Stimulated activated CD4-positive, alpha-beta T cell treated with anti-CD3 and anti-CD28 coated beads, Interleukin-1b, Interleukin-23, amount 100 ng/mL, for 1 hour (primary cell): Measurements from ENCODE around the gene VEGFA.
"Not testable (repeated sequence)": the region's sequence is repeated elsewhere in the genome, so short reads cannot be mapped to it uniquely, and the experiment has no call there.

Experiments
- DNase-seq, 2 donors: peaks; one replicate each; pipeline ENCODE4 v3.0.0-alpha.2; 2020; ENCODE audit warnings: low read depth in 2 of 2

VEGFA gene

DNA sequence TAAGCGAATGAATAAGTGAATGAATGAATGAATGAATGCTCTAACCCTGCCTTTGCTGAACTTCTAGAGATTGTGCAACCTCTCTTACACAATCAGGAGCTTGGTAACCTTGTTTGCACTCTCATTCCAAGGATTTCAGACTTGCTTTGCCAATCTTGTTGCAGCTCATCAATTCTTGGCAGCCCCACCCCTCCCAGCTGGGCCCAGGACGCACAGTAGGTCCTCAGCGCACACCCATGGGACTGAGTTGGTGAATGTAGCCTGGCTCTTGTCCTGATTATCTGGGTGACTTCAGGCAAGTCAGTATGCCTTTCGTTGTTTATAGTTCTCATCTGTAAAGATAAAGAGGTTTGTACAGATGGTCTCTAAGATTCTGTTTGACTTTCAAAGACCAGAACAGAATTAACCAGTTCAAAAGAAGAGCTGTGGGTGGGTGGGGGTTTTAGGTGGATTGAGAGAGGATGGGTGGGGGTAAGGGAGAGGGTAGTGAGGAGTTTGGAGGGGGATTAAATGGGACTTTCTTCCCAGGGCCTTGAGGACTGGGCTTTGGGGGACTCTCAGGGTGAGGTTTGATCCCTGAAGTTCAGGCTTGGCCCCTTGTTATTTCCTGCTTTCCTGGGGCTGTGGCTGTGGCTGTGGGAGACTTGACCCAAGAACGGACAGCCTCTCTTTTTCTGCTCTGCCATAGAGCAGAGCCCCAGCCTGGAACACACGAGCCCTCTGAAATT, 33.2 kb downstream of the VEGFA start:
- no peak for DNase-seq

DNA sequence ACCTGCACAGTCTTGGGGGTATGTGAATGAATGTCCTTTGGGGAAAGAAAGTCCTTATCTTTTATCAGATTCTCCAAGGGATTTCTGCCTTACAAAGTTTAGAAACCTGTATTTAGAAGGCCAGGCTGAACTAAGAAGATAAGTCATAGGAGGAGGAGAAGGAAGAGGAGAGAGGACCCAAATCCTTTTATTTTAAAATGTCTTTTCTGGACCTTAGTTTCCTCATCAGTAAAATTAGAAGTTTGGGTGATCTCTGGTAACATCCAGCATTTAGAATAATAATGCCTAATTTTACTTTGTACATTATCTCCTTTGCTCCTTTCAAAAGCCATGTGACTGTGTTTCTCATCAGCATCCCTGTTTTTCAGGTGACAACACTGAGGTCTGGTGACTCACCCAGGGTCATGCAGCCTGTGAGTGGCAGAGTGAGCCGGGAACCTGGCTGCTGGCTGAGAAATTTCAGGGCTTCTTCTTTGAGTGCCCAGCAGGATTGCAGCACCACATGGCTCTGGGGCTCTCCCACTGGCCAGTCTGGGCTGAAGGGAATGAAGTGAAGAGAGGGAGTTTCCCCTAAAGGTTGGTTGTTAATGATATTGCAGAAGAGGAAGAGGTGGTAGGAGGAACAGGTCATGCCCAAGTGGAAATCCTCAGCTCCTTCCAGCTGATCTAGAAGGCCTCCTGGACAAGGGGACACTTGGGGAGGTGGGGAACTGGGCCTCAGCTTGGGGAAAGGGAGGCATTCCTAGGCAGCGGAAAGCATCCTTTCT, 34.0 kb downstream of the VEGFA start:
- DNase-seq = no peak

DNA sequence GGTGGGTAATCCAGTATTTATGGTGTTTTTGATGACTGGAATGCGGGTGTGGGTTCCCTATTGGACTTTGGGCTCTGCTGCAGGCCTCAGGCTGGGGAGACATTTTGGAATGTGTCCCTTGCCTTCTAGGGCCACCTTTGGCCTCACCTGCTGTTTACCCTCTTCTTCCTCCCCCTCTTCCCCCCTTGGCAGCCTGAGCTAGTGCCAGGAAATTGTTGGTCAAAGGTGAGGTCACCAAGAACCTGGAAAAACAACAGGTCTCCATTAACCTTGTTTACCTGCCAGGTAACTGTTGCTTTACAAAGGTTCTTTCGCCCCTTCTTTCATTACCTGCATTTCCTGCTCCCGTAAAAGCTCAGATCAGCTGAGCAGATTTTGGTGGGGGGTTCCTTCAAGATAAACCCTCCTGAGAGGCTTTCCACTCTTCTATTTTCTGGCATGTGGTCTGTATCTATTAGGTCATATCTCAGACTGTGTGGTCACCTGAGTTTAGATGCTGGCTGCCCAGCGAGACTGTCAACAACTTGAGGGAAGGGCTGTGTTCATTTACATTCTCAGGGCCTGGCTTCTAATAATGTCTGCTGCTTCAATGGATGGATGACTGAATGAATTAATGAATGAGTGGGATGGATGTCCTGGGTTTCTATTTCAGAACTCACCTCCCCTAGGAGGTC, 34.7 kb downstream of the VEGFA start:
- DNase-seq = no peak

DNA sequence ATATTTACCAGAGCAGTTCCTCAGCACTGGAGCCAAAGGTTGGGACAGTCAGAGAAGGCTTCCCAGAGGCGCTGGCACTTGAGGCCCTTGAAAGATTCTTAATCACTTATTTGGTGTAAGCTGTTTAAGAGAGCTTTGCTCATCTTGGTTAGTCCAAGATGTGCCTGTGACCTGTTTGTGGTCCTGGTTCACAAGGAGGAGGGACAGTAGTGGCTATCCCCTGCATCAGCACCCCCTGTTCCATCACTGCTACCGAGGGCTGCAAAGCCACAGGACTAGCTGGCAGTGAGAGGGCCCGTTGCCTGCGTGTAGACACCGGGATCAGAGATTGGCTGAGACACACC, 35.7 kb downstream of the VEGFA start:
- DNase-seq = no peak

DNA sequence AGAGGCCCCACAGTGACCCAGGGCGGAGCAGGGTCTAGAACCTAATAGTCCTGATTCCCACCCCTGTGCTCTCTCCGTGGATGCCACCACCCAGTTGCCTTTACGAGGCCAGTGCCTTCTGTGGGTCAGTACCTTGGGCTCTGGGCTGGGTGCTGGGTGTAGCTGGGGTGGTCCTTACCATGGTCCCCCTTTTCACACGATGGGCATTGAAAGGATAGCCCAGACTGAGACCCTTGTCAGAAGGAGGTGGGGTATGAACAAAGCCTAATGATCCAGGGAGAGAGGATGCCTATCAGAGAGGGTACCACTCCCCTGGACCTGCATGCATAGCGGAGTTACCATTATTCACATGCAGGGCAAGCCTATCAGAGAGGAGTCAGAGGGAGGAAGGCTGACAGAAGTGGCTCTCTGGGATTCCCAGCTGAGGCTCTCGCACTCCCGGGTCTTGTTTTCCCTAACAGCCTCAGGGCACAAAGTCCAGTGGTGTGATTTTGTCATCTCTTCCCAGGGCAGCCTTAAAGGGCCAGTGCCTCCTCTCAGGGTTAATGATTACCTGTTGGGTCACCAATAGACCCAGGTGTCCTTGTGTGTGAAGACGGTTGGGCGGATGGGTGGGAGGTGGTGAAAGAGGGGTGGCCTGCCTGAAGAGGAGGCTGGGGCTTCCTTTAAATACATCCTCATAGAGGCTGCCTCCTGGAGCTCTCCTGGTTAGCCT, 36.2 kb downstream of the VEGFA start:
- no peak for DNase-seq

DNA sequence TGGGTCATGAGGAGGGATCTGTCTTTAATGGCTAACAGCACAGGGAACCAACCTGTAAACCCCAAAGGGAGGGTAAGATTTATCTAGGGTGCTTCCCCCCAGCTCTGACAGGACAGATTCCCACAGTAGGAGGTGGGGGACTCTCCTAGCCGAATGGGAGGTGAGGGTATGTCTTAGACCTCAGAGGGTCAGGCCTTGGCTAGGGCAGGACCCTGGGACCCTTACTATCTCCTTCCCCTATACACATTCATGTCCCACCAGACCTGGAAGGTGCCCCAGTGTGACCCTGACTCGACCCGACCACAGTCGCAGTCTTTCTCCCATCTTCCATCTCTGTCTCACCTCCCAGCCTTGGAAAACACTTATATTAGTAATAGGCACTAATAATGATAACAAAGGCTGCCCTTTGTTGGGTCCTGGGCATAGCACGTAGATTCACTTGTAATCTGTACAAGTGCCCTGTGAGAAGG, 36.8 kb downstream of the VEGFA start:
- DNase-seq = no peak

DNA sequence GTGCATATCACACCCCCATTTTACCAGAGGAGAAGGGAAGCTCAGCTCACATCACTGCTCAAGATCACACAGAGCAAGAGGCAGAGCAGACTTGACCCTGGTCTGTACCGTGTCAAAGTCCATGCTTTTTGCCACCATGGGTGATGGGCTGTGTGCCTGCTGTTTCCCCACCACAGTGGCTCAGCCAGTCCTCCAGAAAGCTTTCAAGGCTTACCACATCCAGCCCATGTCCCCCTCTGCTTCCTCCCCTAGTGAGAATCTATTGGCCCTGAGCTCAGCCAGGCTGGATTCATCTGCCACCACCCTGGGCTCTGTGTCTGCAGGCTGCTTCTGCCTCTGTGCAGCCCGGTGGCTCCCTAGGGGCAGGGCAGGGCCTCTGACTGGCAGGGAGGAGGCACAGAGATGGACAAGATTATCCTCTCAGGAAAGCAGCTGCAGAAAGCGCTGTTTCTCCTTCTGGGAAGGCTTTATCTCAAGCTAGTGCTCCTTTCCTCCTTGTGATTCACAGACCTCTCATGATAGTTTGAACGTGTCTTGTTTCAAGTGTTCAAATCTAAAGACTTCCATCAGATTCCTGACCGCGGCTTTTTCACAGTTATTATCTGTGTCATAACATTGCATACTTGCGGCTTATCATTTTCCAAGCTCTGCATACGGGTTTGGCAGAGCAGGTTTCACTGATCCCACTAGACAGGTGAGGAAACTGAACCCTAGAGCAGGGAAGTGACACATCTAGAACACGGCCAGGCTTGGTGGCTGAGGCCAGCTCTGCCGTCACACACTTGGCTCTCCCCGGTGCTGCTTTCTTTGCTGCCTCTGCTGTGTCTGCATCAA, 37.4 kb downstream of the VEGFA start:
- DNase-seq = no peak

DNA sequence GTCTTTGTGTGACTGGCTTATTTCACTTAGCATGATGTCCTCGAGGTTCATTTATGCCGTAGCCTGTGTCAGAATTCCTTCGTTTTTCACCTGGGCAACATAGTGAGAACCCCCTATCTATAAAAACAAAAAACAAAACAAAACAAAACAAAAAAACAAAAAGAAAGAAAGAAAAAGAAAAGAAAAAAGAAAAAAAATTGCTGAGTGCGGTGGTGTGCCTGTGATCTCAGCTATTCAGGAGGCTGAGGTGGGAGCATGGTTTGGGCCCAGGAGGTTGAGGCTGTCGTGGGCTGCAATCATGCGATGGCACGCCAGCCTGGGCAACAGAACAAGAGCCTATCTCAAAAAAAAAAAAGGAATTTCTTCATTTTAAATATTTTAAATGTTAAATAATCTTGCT, 38.4 kb downstream of the VEGFA start:
- DNase-seq = no peak

DNA sequence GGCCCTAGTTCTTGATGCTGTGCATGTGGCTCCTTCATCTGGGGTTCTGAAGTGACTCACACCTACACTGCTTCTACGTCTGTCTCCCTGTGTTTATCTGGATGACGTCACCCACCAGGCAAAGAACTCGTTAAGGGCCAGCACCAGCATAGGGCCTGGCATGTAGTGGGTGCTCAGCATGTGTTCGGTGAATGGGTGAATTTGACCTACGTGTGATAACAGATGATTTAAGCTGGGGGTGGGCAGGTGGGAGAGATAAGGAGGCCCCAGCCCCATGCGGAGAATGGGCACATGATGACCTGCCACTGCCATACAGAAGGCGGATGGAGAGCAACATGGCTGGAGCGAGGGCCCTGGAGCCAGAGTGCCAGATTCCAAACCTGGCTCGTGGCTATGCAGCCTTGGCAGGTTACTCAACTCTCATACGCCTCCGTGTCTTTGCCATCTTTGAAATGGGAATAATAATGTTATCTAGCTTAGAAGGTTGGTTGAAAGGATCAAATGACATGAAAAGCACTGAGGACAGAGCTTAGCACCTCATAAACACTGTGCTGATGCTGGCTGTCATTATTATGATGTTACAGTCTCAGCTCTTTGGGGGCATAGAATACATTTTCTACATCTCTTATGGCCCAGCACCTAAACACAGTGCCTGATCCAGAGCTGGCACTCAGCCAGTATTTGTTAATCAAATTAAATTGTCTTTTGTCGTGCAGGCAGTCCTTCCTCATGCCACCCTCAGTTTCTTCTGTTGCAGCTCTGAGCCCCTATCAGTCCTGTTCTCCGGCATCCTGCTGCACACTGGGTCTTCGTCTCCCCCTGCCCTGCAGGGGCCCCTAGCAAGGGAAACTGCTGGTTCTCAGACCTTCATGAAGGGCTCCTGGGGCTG, 39.6 kb downstream of the VEGFA start:
- DNase-seq = no peak

DNA sequence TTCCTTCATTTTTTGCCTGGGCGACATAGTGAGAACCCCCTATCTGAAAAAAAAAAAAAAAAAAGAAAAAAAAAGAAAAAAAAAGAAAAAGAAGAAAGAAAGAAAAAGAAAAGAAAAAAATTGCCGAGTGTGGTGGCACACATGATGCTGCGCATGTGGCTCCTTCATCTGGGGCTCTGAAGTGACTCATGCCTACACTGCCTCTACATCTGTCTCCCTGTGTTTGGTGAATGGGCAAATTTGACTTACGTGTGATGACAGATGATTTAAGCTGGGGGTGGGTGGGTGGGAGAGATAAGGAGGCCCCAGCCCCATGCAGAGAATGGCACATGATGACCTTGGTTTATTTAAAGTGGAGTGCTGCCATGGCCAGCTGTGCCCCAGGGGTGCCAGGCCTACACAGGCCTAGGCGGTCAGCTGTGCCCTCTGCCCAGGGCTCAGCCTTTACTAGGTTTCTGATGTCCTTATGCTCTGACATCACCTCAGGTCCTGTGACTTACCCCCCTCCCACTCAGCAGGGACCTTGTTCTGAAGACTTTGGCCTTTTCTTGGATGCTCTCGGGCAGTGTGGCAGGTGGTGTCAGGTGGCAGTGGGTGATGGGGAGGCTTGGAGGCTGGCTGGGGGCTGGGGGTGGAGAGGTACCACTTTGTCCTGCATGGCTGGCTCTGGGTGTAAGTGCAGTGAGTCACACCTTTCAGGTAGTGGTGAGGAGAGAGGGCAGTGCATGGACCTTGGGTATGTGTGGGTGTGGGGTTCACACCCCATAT, 41.1 kb downstream of the VEGFA start:
- no peak for DNase-seq

DNA sequence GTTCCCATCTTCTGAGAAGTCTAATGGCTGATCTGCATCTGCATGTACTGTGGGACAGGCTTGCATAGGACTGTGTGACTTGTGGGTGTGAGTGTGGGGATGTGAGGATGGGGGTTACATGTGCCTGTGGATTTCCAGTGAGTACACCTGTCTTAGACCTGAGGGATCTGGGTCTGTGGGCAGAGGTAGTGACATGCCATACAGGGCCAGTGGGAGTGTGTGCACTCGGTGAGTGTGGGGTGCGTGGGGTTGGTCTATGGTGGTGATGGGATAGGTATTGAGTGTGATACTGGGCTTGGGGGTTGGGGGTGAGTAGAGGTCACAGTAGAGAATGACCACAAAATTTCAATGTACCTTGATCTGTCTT, 41.7 kb downstream of the VEGFA start:
- no peak for DNase-seq

DNA sequence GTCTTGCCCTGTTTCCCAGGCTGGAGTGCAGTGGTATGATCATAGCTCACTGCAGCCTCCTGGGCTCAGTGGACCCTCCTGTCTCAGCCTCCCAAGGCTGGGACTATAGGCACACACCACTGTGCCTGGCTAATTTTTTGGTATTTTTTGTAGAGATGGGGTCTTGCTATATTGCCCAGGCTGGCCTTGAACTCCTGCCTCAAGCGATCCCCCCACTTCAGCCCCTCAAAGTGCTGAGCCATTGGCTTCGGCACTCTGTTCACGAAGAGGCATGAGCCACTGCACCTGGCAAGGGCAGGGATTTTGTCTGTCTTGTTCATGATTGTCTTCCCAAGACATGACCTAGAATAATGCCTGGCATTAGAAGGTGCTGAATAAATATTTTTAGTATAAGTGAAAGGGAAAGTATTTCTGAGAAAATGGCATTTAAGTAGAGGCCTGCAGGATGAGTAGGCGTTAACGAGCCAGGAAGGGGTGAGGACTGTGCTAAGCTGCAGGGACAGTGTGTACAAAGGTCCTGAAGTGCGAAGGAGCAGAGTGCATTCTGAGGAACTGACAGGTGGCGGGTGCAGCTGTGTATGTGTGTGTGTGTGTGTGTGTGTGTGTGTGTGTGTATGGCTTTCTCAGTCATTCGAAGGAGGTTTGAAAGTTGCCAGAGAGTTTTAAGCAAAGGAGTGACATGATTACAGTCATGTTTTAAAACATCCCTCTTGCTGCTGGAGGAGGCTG, 43.0 kb downstream of the VEGFA start:
- DNase-seq = no peak

DNA sequence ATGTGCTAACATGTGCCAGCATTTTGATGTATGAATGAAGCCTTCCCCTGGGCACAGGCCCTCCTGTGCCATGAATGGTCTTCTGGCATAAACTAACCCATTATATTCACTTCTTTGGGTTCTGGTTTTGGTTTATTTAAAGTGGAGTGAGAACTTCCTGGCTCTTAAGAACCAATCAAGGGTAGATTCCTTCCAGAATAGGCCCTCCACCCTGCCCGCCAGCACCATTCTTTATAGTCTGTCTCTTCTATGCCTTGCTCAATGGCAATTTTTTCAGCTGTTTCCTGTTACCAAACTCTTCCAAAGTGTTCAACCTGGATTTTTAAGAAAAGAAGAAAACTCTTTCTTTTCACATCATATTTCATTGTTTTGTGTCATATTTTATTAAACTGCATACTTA, 44.1 kb downstream of the VEGFA start:
- DNase-seq = no peak

DNA sequence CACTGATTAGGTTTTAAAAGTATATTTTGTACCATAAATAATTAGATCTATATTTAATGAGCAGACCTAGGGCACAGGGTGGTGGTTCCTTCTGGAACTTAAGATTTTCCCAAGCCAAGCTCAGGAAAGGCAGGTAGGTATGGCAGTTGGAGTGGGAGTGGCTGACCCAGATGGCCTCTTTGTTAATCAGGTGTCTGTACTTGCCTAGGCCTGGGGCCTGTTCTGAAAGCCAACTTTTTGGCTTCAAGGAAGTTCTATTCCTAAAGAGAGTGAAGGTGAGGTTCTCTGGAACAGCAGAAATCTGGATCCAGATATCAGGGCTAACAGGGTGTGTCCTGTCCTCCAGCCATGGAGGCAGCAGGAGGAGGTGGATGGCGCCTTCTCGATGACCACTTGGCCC, 44.9 kb downstream of the VEGFA start:
- DNase-seq = no peak

DNA sequence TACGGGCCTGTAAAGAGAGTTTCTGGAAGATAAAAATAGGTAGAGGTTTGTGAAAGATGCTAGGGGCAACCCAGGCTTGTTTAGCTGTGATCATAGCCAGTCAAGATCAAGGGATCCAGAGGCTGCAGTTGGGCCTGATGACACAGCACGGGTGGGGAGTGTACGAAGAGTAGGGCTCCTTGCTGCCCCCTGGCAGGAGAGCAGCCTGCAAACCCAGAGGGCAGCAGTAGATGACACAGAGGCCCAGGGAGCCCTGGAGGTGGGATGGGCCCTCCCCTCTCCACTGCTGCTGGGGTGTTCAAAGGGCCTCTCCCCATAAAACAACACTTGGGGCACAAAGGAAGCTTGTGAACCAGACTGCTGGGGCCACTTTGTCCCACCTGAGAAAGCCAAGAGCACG, 47.2 kb downstream of the VEGFA start:
- DNase-seq = peak in 1 of 2 donors; percentile 4

DNA sequence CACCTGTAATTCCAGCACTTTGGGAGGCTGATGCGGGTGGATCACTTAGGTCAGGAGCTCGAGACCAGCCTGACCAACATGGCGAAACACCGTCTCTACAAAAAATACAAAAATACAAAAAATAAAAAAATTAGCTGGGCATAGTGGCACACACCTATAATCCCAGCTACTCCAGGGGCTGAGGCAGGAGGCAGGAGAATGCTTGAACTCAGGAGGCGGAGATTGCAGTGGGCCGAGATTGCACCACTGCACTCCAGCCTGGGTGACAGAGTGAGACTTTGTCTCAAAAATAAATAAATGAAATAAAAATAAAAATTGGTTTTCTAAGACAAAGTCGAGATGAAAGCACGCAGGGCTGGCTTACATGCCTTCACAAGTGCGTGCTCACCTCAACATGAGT, 49.0 kb downstream of the VEGFA start:
- not testable (repeated sequence) for DNase-seq

DNA sequence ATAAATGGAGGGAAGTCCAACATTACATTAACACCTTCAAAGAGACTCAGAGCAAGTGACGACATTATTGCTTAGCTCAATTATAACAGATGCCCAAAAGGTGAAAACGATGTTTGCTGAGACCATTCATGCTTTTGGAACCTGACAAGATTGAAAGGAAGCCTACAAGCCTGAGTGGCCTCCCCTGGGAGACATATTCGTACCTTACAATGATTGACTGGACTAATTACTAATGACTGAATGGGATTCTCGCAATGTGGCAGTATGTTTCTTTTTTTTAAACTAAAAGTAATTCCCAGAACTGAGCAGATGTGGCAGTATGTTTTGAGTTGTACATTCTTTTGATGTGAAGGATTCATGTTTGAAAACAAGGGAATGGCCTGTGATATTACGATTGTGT, 49.9 kb downstream of the VEGFA start:
- no peak for DNase-seq

DNA sequence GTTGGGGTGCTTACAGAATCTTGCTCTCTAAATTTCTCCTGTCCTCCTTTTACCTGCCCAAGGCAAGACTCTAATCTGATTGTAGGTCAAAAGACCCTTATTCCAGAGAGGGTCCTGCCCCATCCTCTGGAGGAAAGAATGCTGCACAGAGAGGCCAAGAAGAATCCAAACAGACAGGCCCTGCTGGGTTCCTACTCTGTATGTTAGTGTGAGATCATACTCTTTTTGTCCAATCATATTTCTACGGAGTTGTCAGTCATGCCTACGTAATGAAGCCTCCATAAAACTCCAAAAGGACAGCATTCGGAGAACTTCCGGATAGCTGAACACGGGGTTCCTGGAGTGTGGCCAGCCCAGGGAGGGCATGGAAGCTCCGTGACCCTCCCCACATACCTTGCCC, 50.5 kb downstream of the VEGFA start:
- DNase-seq = no peak
